Erythroblast (primary cell): ENCODE data around the gene RIPPLY3.

Source experiments
- DNase-seq, 2 experiments: peaks; one replicate each; lab custom pipeline; 2025; lab: John Stamatoyannopoulos, UW
- GATA1 ChIP-seq: IDR thresholded peaks from 2 replicates; pipeline ENCODE4 v1.6.1; 2011; ENCODE audit warnings: low read depth, mild to moderate bottlenecking, control low read depth, low read length, moderate library complexity
- POLR2A ChIP-seq: IDR thresholded peaks from 2 replicates; pipeline ENCODE4 v1.6.1; 2011; ENCODE audit warnings: mild to moderate bottlenecking, low read length

RIPPLY3 gene

DNA sequence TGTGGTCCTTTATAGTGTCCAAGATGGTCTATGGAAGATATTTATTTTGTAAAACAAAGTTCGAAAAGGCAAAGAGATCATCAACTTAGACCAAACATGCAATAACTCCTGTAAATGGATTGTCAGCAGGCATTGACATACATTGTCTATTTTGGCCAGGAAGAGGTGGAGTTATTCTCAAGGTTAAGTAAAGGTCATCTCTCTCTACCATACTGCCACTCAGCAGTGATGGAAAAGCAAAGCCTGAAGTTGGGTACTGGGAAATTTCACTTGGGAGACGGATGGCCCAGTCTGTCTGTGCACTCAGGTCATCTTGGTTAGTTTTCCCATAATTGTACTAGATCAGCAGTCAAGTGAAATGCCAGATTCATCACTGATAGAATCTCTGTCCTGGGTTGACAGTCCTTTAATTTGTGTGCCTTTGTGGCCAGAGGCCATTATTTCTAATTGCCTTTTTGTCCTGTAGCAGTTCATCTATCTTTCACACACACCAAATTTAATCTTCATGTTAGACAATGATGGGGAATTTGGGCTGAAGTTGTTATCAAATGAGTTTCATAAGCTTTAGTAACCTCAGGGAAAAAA is 48.9 kb downstream of the RIPPLY3 start:
- no peak for DNase-seq
- TF ChIP-seq POLR2A: no peak
- TF ChIP-seq GATA1: no peak

DNA sequence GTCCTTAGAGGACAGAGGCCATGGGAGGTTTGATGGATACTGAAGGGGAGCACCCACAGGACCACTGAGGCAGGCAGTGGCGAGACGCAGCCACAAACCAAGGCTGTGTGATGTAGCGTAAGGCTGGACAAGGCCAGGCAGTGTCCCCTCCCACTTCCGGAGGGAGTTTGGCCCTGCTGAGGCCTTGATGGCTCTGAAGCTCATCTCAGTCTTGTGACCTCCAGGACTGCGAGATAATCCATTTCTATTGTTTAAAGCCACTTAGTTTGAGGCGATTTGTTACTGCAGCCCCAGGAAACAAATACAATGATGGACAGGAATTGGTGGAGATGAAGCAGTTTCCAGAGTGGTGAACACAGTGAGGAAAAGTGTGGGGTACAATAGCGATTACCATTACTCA is 51.1 kb downstream of the RIPPLY3 start:
- no peak for DNase-seq
- TF ChIP-seq GATA1 (no peak), POLR2A (no peak)

DNA sequence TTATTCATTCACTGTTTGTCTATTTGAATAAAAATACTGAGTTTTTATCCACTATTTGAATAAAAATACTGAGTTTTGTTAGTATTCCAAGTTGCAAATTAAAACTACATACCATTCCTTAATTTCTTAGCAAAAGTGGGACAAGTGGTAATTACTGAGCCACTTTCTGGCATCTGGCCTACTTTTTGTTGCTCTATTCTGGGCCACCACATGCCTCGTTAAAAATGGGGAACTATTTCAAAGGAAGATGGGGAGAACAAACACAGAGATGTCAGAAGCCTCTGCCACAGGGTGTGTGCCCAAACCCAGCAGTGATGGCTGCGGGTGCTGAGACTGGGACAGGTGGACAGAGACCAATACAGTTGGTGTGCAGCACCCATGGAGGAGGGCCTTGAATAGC is 51.8 kb downstream of the RIPPLY3 start:
- TF ChIP-seq POLR2A (no peak), GATA1 (no peak)
- DNase-seq: no peak

DNA sequence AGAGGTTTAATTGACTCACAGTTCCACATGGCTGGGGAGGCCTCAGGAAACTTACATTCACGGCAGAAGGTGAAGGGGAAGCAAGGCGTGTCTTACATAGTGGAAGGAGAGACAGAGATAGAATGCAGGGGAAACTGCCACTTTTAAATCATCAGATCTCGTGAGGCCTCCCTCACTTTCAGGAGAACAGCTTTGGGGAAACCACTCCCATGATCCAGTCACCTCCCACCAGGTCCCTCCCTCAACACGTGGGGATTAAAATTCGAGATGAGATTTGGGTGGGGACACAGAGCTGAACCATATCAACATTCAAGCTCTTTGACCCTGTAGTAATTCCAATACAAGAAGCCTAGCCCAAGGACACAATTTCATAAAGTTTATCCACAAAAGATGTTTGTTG is 52.7 kb downstream of the RIPPLY3 start:
- no peak for DNase-seq
- TF ChIP-seq POLR2A (no peak), GATA1 (no peak)

DNA sequence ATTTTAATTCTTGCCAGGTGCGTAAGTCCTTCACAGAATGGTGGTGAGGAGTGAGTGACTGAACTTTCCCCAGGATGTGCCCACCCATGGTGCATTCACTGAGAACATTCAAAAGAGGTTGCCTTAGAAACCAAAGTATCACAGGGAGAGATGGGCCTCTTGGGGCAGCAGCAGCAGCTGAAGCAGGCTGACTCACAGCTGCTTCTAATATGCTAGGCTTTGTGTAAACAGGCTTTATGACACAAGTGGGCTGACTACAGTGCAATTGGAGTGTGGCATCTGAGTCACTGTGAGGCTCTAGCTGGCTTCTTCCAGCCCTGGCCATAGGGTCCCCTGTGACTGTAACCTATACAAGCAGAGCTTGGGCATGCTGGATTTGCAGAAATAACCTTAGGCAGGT is 53.8 kb downstream of the RIPPLY3 start:
- TF ChIP-seq POLR2A: no peak
- TF ChIP-seq GATA1: no peak
- DNase-seq: no peak

DNA sequence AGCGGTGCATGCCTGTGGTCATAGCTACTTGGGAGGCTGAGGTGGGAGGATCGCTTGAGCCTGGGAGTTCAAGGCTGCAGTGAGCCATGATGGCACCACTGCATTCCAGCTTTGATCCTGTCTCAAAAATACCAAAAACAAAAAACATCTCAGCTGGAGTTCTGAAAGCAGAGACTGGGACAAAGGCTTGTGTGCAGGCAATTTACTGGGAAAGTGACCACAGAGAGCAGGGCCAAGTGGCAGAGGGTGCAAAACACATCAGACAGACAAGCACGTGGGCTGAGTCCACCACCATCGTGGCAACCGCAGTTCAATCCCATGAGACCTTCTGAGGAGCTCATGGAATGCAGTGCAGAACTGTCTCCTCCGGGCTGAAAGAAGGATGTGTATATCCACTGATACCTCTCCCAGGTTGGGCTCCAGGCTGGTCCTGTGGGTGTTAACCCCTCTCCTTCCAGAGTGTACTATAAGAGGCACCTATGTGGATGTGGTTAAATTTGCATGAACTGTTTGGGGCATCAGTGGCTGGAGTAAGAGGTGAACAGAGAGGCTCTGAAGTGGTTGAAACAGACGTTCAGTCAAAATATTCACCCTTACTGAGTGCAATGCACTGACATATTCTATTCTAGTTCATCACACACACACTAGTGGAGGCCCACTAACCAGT is 55.6 kb downstream of the RIPPLY3 start:
- DNase-seq: no peak

DNA sequence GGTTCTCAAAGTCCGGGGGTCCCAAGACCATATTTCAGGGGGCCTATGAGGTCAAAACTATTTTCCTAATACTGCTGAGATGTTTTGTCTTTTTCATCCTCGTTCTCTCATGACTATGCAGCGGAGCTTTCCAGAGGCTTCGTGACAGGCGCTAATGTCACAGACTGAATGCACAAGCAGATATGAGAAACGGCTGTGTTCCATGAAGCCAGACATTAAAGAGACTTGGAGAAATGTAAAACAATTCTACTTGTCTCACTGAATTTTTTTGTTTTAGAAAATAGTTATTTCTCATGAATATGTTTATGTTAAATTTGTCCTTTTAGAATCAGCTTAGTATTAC is 56.1 kb downstream of the RIPPLY3 start:
- DNase-seq: no peak
- TF ChIP-seq GATA1 (no peak), POLR2A (no peak)

More for the DNA sequence above, 55.6 kb downstream of the RIPPLY3 start:
- TF ChIP-seq POLR2A (no peak), GATA1 (no peak)

DNA sequence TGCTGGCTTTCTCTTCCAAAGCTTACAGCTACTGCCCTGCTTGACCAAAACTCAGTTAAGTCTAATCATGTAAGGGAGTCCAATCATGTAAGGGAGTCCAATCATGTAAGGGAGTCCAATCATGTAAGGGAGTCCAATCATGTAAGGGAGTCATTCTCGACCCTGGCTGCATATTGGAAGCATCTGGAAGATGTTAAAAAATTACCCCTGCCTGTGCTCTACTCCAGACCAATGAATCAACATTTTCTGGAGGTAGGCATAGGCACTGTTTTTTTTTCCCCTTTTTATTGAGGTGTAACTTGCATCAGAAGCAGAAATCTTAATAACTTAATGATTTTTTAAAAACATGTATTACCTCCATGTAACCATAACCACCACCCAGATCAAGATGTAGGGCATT is 56.9 kb downstream of the RIPPLY3 start:
- no peak for DNase-seq
- TF ChIP-seq GATA1 (no peak), POLR2A (no peak)

DNA sequence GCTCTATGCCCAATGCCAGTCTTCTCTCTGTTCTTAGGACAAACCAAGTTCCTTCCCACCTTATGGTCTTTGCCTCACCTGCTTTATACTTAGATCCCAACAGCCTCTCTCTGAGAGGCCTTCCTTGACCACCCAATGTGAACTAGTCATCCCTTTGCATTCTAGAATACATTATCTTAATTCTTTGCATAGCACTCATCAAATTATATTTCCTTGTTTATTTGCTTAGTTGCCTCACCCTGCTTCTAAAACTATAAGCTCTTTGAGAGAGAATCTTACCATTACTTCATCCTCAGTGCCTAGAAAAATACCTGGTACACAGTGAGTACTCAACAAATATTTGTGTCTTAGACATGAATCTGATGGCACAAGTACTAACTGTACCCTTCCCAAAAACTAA is 58.3 kb downstream of the RIPPLY3 start:
- DNase-seq: no peak
- no peak for TF ChIP-seq POLR2A
- no peak for TF ChIP-seq GATA1

DNA sequence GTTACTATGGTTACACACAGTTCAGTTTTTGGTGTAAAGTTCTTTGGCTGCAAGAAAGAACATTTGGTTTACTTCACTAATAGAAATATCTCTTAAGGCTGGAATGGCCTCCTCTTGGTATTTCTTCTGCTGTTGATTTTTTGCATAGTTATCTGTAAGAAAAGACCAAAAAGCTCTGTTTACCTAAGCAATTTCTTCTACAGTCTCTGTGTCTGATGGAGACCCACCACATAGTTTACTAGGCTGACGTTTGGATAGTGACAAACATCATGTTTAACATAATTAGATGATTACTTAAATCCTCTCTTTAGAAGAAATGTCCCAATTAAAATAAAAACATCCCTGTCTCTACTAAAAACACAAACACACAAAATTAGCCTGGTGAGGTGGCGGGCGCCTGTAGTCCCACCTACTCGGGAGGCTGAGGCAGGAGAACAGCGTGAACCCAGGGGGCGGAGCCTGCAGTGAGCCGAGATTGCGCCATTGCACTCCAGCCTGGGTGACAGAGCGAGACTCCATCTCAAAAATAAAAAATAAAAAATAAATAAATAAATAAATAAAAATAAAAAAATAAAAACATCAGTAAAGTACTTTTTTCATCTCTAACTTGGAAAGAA is 59.2 kb downstream of the RIPPLY3 start:
- no peak for DNase-seq
- TF ChIP-seq POLR2A: no peak
